Esophagus muscularis mucosa (tissue), 4 donors: ENCODE measurements around the gene SHISA6.

Experiments
- EP300 ChIP-seq: sonication (generic); formaldehyde crosslinking; IDR thresholded peaks from one replicate; pipeline ENCODE4 v1.6.1; 2017; ENCODE audit warnings: antibody characterized with exemption
- POLR2A ChIP-seq: fragments of 450-650 bp; IDR thresholded peaks from one replicate; pipeline ENCODE4 v1.6.1; 2017; ENCODE audit warnings: antibody characterized with exemption, moderate library complexity, mild to moderate bottlenecking, low read depth
- POLR2AphosphoS5 ChIP-seq, 2 donors: sonication (generic); formaldehyde crosslinking; IDR thresholded peaks; one replicate each; pipeline ENCODE4 v1.6.1; 2017; ENCODE audit warnings: antibody characterized with exemption in 2 of 2
- TF ChIP-seq, protein P1 (sequence below), 3 experiments: fragments of 200-600 bp in 2 of 3; fragments of 450-650 bp in 1 of 3; sonication (generic) in 2 of 3; IDR thresholded peaks; one replicate each; pipeline ENCODE4 v1.5.1; 2017 to 2019; ENCODE audit warnings: antibody characterized with exemption in 3 of 3, mild to moderate bottlenecking in 2 of 3, moderate library complexity in 1 of 3

DNA sequence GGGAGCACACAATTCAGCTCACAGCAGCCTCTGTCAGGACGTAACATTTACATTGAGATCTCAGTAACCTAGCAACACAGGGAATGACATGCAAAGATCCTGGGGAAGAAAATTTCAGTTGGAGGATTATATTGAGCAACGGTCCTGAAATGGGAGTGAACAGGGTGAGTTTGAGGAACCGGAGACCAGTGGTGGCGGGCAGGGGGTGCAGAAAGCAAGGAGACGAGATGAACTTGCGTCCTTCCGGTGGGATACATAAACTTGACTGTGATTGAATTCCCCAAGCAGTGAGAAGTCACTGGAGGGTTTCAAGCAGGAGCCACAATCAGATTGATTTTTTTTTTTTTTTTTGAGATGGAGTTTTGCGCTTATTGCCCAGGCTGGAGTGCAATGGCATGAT lies 51.5 kb downstream of the SHISA6 start:
- TF ChIP-seq, protein P1, sequence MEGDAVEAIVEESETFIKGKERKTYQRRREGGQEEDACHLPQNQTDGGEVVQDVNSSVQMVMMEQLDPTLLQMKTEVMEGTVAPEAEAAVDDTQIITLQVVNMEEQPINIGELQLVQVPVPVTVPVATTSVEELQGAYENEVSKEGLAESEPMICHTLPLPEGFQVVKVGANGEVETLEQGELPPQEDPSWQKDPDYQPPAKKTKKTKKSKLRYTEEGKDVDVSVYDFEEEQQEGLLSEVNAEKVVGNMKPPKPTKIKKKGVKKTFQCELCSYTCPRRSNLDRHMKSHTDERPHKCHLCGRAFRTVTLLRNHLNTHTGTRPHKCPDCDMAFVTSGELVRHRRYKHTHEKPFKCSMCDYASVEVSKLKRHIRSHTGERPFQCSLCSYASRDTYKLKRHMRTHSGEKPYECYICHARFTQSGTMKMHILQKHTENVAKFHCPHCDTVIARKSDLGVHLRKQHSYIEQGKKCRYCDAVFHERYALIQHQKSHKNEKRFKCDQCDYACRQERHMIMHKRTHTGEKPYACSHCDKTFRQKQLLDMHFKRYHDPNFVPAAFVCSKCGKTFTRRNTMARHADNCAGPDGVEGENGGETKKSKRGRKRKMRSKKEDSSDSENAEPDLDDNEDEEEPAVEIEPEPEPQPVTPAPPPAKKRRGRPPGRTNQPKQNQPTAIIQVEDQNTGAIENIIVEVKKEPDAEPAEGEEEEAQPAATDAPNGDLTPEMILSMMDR (IDR thresholded peaks at IDR 0.05), result no peak
- no peak for TF ChIP-seq POLR2AphosphoS5 (IDR thresholded peaks at IDR 0.05)
- no peak for TF ChIP-seq EP300
- TF ChIP-seq POLR2A, result no peak
